SK-N-MC (cell line): ENCODE data around the gene SLC25A1.
A peak's percentile ranks its signal among the peaks of the same experiment; 100 is the strongest.

Source experiments
- DNase-seq: peaks from one replicate; pipeline ENCODE4 v3.0.0-alpha.2; 2011; ENCODE audit warnings: low read depth, low spot score
- H3K27ac ChIP-seq: fragments of 200-600 bp; sonication (generic); 2 replicates; pipeline ENCODE4 v1.5.1; 2016; ENCODE audit warnings: mixed run types
- H3K36me3 ChIP-seq: fragments of 200-600 bp; sonication (generic); 2 replicates; pipeline ENCODE4 v1.6.1; 2017; ENCODE audit warnings: antibody characterized with exemption, low read length, mixed read lengths; ENCODE audit not compliant: insufficient read depth
- H3K4me3 ChIP-seq: fragments of 200-600 bp; sonication (generic); 2 replicates; pipeline ENCODE4 v1.5.1; 2016
- H3K9ac ChIP-seq: fragments of 200-600 bp; sonication (generic); 2 replicates; pipeline ENCODE4 v1.8.0; 2017; ENCODE audit warnings: mixed run types, mixed read lengths; ENCODE audit not compliant: insufficient read length
- H3K9me3 ChIP-seq: fragments of 200-600 bp; sonication (generic); 2 replicates; pipeline ENCODE4 v1.6.1; 2017; ENCODE audit warnings: low read depth, mild to moderate bottlenecking, antibody characterized with exemption, low read length, moderate library complexity, mixed read lengths
- EZH2 ChIP-seq: fragments of 200-600 bp; sonication (generic); IDR thresholded peaks from one replicate; pipeline ENCODE4 v1.6.1; 2017; ENCODE audit warnings: antibody characterized with exemption
- FOXP2 ChIP-seq: optimal IDR thresholded peaks from 2 replicates; pipeline ENCODE3; 2011; ENCODE audit warnings: mild to moderate bottlenecking, moderate library complexity; ENCODE audit not compliant: insufficient read depth; ENCODE audit errors: extremely low read length, control extremely low read depth
- POLR2AphosphoS5 ChIP-seq: IDR thresholded peaks from 2 replicates; pipeline ENCODE4 v1.6.1; 2012; ENCODE audit warnings: mild to moderate bottlenecking, low read depth, low read length, borderline replicate concordance

Gene SLC25A1

GRCh38 chr22:19150482-19151328 lies 27.8 kb downstream of the SLC25A1 start:
- TF ChIP-seq POLR2AphosphoS5 = no peak
- H3K9me3 ChIP-seq = no peaks in the 10 kb centered on the region
- H3K36me3 ChIP-seq = no peaks in the 10 kb centered on the region
- no peak overlapping the region for H3K9ac ChIP-seq
- no peak for DNase-seq
- no peak overlapping the region for H3K4me3 ChIP-seq
- no peak overlapping the region for H3K27ac ChIP-seq

- no peaks in the 10 kb centered on the region for H3K9me3 ChIP-seq
- no peaks in the 10 kb centered on the region for H3K36me3 ChIP-seq
- no peak for DNase-seq
- H3K9ac ChIP-seq = no peak within 1 kb of the TSS
- peak within 1 kb of the TSS; percentile 38; the same call in 1 of the 2 replicates for H3K4me3 ChIP-seq
- TF ChIP-seq POLR2AphosphoS5 (no peak), EZH2 (no peak), FOXP2 (no peak)
- H3K27ac ChIP-seq = no peak within 1 kb of the TSS
Measured at GRCh38 chr22:19149991-19150390, 28.5 kb downstream of the SLC25A1 start, which contains the start of gene GSC2. Gene GSC2 (minus strand): TSS chr22:19150292. CDS start chr22:19150283, 9 bp downstream.

GRCh38 chr22:19149047-19149883 lies 29.3 kb downstream of the SLC25A1 start:
- DNase-seq = no peak
- no peaks in the 10 kb centered on the region for H3K36me3 ChIP-seq

GRCh38 chr22:19148417-19149046 lies 30.0 kb downstream of the SLC25A1 start:
- H3K4me3 ChIP-seq = no peak overlapping the region
- H3K9ac ChIP-seq = no peak overlapping the region
- DNase-seq = no peak
- TF ChIP-seq EZH2 (no peak), FOXP2 (no peak), POLR2AphosphoS5 (no peak)
- H3K27ac ChIP-seq = no peak overlapping the region
- no peaks in the 10 kb centered on the region for H3K36me3 ChIP-seq
- H3K9me3 ChIP-seq = no peaks in the 10 kb centered on the region

More at GRCh38 chr22:19149047-19149883, 29.3 kb downstream of the SLC25A1 start:
- peak; percentile 66 for TF ChIP-seq EZH2
- TF ChIP-seq FOXP2 = no peak
- Histone ChIP-seq H3K9me3 (no peaks in the 10 kb centered on the region), H3K4me3 (peak overlapping the region; percentile 38; the same call in 1 of the 2 replicates), H3K9ac (no peak overlapping the region), H3K27ac (no peak overlapping the region)

- H3K4me3 ChIP-seq = no peak overlapping the region
- no peak overlapping the region for H3K9ac ChIP-seq
- DNase-seq = no peak
- H3K27ac ChIP-seq = no peak overlapping the region
- no peaks in the 10 kb centered on the region for H3K9me3 ChIP-seq
- peaks cover 2% of the 10 kb centered on the region; the same call in 1 of the 2 replicates for H3K36me3 ChIP-seq
- TF ChIP-seq POLR2AphosphoS5 (no peak), EZH2 (no peak), FOXP2 (no peak)
Measured at GRCh38 chr22:19147195-19147780, 31.2 kb downstream of the SLC25A1 start.

- Histone ChIP-seq H3K27ac (no peak overlapping the region), H3K9ac (no peak overlapping the region)
- TF ChIP-seq FOXP2 (no peak), EZH2 (no peak), POLR2AphosphoS5 (no peak)
Measured at GRCh38 chr22:19146215-19146968, 32.1 kb downstream of the SLC25A1 start.

GRCh38 chr22:19143967-19144400 lies 34.6 kb downstream of the SLC25A1 start:
- TF ChIP-seq POLR2AphosphoS5 (no peak), EZH2 (no peak), FOXP2 (no peak)
- Histone ChIP-seq H3K9ac (peak overlapping the region; percentile 96), H3K27ac (no peak overlapping the region), H3K4me3 (peak overlapping the region; percentile 100), H3K9me3 (no peaks in the 10 kb centered on the region), H3K36me3 (peaks cover 31% of the 10 kb centered on the region; the same call in 1 of the 2 replicates)
- no peak for DNase-seq

More at GRCh38 chr22:19146215-19146968, 32.1 kb downstream of the SLC25A1 start:
- H3K36me3 ChIP-seq = peaks cover 8% of the 10 kb centered on the region; the same call in 1 of the 2 replicates
- H3K4me3 ChIP-seq = no peak overlapping the region
- DNase-seq = no peak
- no peaks in the 10 kb centered on the region for H3K9me3 ChIP-seq
